Upper lobe of right lung (tissue), 1 donor: ENCODE results near the gene LMTK2. TPM values are rescaled to one million over a fixed set of nuclear protein-coding genes. Genes with fewer than 3 reads are reported as not detected.

Experiments
- ATAC-seq: fragments of 200-7000 bp; cut with Tn5 transposase; one replicate; pipeline ENCODE4 v1.9.1; 2020; ENCODE audit warnings: mild to moderate bottlenecking, moderate library complexity
- DNase-seq: peaks from one replicate; pipeline ENCODE4 v3.0.0-alpha.2; 2020
- H3K27ac ChIP-seq: fragments of 200-600 bp; one replicate; pipeline ENCODE4 v1.8.0; 2022
- H3K27me3 ChIP-seq: fragments of 200-600 bp; one replicate; pipeline ENCODE4 v1.8.0; 2022; ENCODE audit warnings: mild to moderate bottlenecking
- H3K36me3 ChIP-seq: fragments of 200-600 bp; one replicate; pipeline ENCODE4 v1.8.0; 2022
- H3K4me1 ChIP-seq: fragments of 200-600 bp; one replicate; pipeline ENCODE4 v1.8.0; 2022
- H3K4me3 ChIP-seq: fragments of 200-600 bp; one replicate; pipeline ENCODE4 v1.8.0; 2022; ENCODE audit warnings: mild to moderate bottlenecking
- H3K9me3 ChIP-seq: fragments of 200-600 bp; one replicate; pipeline ENCODE4 v1.8.0; 2022
- intact Hi-C: fragments of 100-400 bp; cut with DNase I; formaldehyde crosslinking; loops from one replicate; pipeline ENCODE4 v1.11.0; 2022
- total RNA-seq: library from RNA; stranded (reverse); fragmentation: NEBNext Ultra II Directional; extraction: Animal tissue kit (Norgen Biotek cat#: 25700); gene quantifications from one replicate; pipeline ENCODE4 v1.2.1, GENCODE V29; 2021
- TF ChIP-seq, protein P1 (sequence below): fragments of 200-600 bp; IDR thresholded peaks from one replicate; pipeline ENCODE4 v1.8.0; 2022; ENCODE audit warnings: antibody characterized with exemption
- donor health status: DM: no; HTN: yes; CAD: no; lungs with severe emphysema.

The LMTK2 gene
- total RNA-seq, 1 donor from 2014 or later: 40.8 TPM

GRCh38 chr7:98102170-98102569, 4.5 kb upstream of the LMTK2 start:
- DNase-seq (no peak), ATAC-seq (no peak)
- TF ChIP-seq, protein P1, sequence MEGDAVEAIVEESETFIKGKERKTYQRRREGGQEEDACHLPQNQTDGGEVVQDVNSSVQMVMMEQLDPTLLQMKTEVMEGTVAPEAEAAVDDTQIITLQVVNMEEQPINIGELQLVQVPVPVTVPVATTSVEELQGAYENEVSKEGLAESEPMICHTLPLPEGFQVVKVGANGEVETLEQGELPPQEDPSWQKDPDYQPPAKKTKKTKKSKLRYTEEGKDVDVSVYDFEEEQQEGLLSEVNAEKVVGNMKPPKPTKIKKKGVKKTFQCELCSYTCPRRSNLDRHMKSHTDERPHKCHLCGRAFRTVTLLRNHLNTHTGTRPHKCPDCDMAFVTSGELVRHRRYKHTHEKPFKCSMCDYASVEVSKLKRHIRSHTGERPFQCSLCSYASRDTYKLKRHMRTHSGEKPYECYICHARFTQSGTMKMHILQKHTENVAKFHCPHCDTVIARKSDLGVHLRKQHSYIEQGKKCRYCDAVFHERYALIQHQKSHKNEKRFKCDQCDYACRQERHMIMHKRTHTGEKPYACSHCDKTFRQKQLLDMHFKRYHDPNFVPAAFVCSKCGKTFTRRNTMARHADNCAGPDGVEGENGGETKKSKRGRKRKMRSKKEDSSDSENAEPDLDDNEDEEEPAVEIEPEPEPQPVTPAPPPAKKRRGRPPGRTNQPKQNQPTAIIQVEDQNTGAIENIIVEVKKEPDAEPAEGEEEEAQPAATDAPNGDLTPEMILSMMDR: no peak
- H3K36me3 ChIP-seq: no peaks in the 10 kb centered on the region
- no peak overlapping the region for H3K27ac ChIP-seq
- peaks cover 10% of the 10 kb centered on the region for H3K9me3 ChIP-seq
- no peak overlapping the region for H3K4me3 ChIP-seq
- no peaks in the 10 kb centered on the region for H3K27me3 ChIP-seq
- H3K4me1 ChIP-seq: no peaks in the 10 kb centered on the region
- intact Hi-C loops: no loop called here

- TF ChIP-seq, protein P1: no peak
- H3K27ac ChIP-seq: no peak overlapping the region
- ATAC-seq (no peak), DNase-seq (no peak)
- H3K36me3 ChIP-seq: no peaks in the 10 kb centered on the region
- no peak overlapping the region for H3K4me3 ChIP-seq
- intact Hi-C loops: loop anchor here (5.0 kb wide), 1 partner anchor 61 kb away; no protein-coding TSS in a partner anchor
- peaks cover 7% of the 10 kb centered on the region for H3K9me3 ChIP-seq
- no peaks in the 10 kb centered on the region for H3K27me3 ChIP-seq
- peaks cover 18% of the 10 kb centered on the region for H3K4me1 ChIP-seq
These were observed 619 bp upstream of the LMTK2 start for GRCh38 chr7:98105942-98106544.

DNA sequence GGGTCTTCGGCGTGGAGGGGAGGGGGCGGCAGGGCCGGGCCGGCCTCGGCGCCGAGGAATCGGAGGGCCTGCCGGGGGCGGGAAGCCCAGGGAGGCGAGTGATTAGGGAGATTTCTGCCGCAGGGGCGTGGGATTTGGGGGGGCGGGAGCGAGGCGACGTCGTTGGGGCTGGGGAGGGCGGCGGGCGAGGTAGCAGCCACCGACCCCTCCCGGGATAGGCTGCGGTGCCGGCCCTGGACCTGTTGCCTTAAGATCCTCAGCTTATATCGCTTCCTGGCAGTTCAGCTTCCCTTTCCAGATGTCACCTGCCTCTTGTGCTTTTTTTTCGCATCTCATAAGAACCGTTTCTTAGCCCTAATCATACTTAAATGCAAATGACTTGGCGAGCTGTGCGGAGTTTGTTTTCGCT, 655 bp downstream of the LMTK2 start:
- TF ChIP-seq, protein P1: no peak
- Histone ChIP-seq H3K36me3 (no peaks in the 10 kb centered on the region), H3K4me3 (peak overlapping the region; percentile 98), H3K27me3 (no peaks in the 10 kb centered on the region), H3K27ac (peak overlapping the region; percentile 88), H3K9me3 (peaks cover 1% of the 10 kb centered on the region), H3K4me1 (peaks cover 28% of the 10 kb centered on the region)
- ATAC-seq: peak; percentile 36
- no peak for DNase-seq
- intact Hi-C loops: loop anchor here (5.0 kb wide), 1 partner anchor 60 kb away; no protein-coding TSS in a partner anchor

DNA sequence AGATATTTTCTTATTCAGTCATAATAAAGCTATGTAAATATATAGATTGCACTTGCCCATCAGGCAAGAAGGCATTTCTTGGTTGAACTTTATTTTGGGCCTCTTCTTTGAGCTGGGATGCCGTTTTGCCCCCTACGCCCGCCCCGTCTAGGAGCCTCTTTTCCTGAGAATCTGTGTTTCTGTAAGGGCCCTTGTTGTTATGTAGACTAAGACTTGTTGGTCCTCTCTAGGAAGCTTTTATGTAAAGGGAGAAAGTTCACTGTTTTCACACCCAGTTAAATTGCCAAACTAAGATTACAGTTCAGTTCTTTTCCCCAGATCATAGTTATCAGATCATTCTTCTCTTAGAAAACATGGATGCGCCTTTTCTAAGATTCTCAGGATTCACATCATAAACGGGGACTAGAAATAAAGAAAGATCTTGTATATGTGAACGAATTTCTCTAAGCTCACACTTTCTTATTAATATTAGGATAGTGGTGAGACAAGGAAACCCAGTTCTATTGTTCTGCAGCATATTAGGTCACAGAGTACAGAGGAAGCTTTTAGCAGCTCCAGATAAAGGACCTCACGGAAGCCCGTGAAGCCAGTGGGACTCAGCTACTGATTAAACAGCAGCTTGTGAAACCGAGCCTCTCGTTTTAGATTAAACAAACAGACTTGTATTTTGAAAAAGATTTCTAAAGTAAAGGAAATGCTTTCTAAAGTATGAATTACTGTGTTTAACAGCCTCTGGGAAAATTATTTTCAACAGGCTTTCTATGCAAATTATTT, 3.8 kb downstream of the LMTK2 start:
- intact Hi-C loops: no loop called here
- Histone ChIP-seq H3K9me3 (no peaks in the 10 kb centered on the region), H3K27me3 (no peaks in the 10 kb centered on the region), H3K27ac (peak overlapping the region; percentile 61), H3K4me1 (peaks cover 28% of the 10 kb centered on the region), H3K36me3 (no peaks in the 10 kb centered on the region), H3K4me3 (peak overlapping the region; percentile 26)
- TF ChIP-seq, protein P1: no peak
- DNase-seq (no peak), ATAC-seq (peak; percentile 67)

DNA sequence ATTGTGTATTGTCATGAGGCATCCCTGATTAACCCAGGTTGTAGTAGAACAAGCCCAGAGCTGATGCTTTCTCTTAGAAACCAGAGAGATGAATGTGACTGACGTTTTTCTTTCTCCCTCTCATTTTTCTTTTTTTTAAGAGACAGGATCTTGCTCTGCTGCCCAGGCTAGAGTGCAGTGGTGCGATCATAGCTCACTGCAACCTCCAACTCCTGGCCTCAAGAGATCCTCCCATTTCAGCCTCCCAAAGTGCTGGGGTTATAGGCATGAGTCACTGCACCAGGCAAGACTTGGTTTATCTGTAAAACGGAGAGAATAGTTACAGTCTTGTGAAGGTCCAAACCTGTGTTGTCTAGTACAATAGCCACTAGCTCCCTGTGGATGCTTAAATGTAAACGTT, 5.4 kb downstream of the LMTK2 start:
- DNase-seq (no peak), ATAC-seq (no peak)
- TF ChIP-seq, protein P1: no peak
- Histone ChIP-seq H3K9me3 (no peaks in the 10 kb centered on the region), H3K27ac (peak overlapping the region; percentile 61), H3K4me3 (no peak overlapping the region), H3K36me3 (no peaks in the 10 kb centered on the region), H3K27me3 (no peaks in the 10 kb centered on the region), H3K4me1 (peaks cover 39% of the 10 kb centered on the region)
- intact Hi-C loops: no loop called here
